ENCODE measurements around the gene TPRN. TPM values are rescaled to one million over a fixed set of nuclear protein-coding genes. Genes with fewer than 3 reads are reported as not detected.

The TPRN gene
- total and polyA plus RNA-seq, 2 experiments from 2014 or later = 6.4 to 29.2 TPM

- Histone ChIP-seq H2AFZ (no peak overlapping the region), H3K27me3 (ENCODE audit: insufficient read depth) (no peaks in the 10 kb centered on the region)
- H3K4me3 Mint-ChIP-seq = no peak overlapping the region
Measured at GRCh38 chr9:137234758-137235423, 34.4 kb upstream of the TPRN start.

More at GRCh38 chr9:137234758-137235423, 34.4 kb upstream of the TPRN start:
- peaks cover 13% of the 10 kb centered on the region; the same call in 1 of the 2 replicates for H3K4me1 ChIP-seq (ENCODE audit: insufficient read depth)
- peaks cover 10% of the 10 kb centered on the region for H3K27me3 Mint-ChIP-seq (ENCODE audit: insufficient read depth, low read depth, poor library complexity)
- H3K27ac ChIP-seq (ENCODE audit: low read depth) = no peak overlapping the region
- no peak overlapping the region for H3K4me3 ChIP-seq
- ATAC-seq (no peak), DNase-seq (ENCODE audit: low spot score) (no peak)
- peaks cover 3% of the 10 kb centered on the region; the same call in 1 of the 3 replicates for H3K36me3 Mint-ChIP-seq (ENCODE audit: low read depth)
- peaks cover 18% of the 10 kb centered on the region for H3K4me1 Mint-ChIP-seq
- H3K27ac Mint-ChIP-seq = no peak overlapping the region
- no peak for TF ChIP-seq EZH2phosphoT487 (IDR thresholded peaks at IDR 0.05; ENCODE audit: unreplicated experiment)
- no peak for TF ChIP-seq ZNF462 (CRISPR knock-in tag; IDR thresholded peaks at IDR 0.05)
- no peak for TF ChIP-seq CTCF (conservative IDR thresholded peaks at IDR 0.05; ENCODE audit: low read depth in 2 of 2)
- TF ChIP-seq CREB1 (CRISPR knock-in tag; IDR thresholded peaks at IDR 0.05; ENCODE audit: low read depth) = no peak
- no peak for TF ChIP-seq POLR2AphosphoS5 (IDR thresholded peaks at IDR 0.05; ENCODE audit: low read depth)
- TF ChIP-seq JUNB (IDR thresholded peaks at IDR 0.05; ENCODE audit: unreplicated experiment) = no peak
- no peak for TF ChIP-seq ZNF114 (CRISPR knock-in tag; IDR thresholded peaks at IDR 0.05)
- TF ChIP-seq REST (IDR thresholded peaks at IDR 0.05; ENCODE audit: unreplicated experiment) = no peak
- no peak for TF ChIP-seq STAT1 (IDR thresholded peaks at IDR 0.05; ENCODE audit: unreplicated experiment)
- TF ChIP-seq EZH2 (IDR thresholded peaks at IDR 0.05; ENCODE audit: low read depth, unreplicated experiment) = no peak
- no peak for TF ChIP-seq NANOG (IDR thresholded peaks at IDR 0.05; ENCODE audit: borderline replicate concordance)
- TF ChIP-seq ETS1 (IDR thresholded peaks at IDR 0.05) = no peak
- TF ChIP-seq ZNF331 (CRISPR knock-in tag; IDR thresholded peaks at IDR 0.05; ENCODE audit: low read depth) = no peak
- H3K9me3 Mint-ChIP-seq = no peaks in the 10 kb centered on the region
- H3K79me2 ChIP-seq (replicated peaks; ENCODE audit: insufficient read depth) = peaks cover 12% of the 10 kb centered on the region
- no peaks in the 10 kb centered on the region; the same call in 1 of the 2 replicates for H4K20me1 ChIP-seq (replicated peaks; ENCODE audit: insufficient read depth)
- H3K4me2 ChIP-seq = no peak overlapping the region
- no peaks in the 10 kb centered on the region for H3K36me3 ChIP-seq (ENCODE audit: insufficient read depth)
- no peaks in the 10 kb centered on the region for H3K9me2 ChIP-seq (ENCODE audit: insufficient read depth)
- H3F3A ChIP-seq (replicated peaks; ENCODE audit: low read depth) = 0 out of 2 replicates have a peak, but pooled peaks cover under 1% of the 10 kb centered on the region

Measured in GM23338 (cell line).